Measurements from ENCODE around the gene DLG5.

DLG5 gene

GRCh38 chr10:77926566-77927401 lies at the start of gene DLG5:
DLG5 (minus strand) TSS chr10:77926755; CDS start chr10:77926520, 235 bp downstream.
- peak; percentile 7 to 11 for DNase-seq

- DNase-seq, result no peak
Measured at GRCh38 chr10:77975086-77975666, 48.6 kb upstream of the DLG5 start.

GRCh38 chr10:77974396-77975074 lies 48.0 kb upstream of the DLG5 start:
- DNase-seq, result peak in 1 of 2 donors; percentile 0

GRCh38 chr10:77973276-77973675 lies 46.7 kb upstream of the DLG5 start:
- DNase-seq, result no peak

- DNase-seq, result no peak
Measured at GRCh38 chr10:77972148-77972547, 45.6 kb upstream of the DLG5 start.

GRCh38 chr10:77971804-77972144 lies 45.2 kb upstream of the DLG5 start:
- DNase-seq, result no peak

- no peak for DNase-seq
Measured at GRCh38 chr10:77970869-77971803, 44.6 kb upstream of the DLG5 start.

- DNase-seq, result no peak
Measured at GRCh38 chr10:77969114-77969513, 42.6 kb upstream of the DLG5 start.

- DNase-seq, result no peak
Measured at GRCh38 chr10:77967611-77968022, 41.1 kb upstream of the DLG5 start.

GRCh38 chr10:77965294-77965693 lies 38.7 kb upstream of the DLG5 start:
- no peak for DNase-seq

GRCh38 chr10:77964811-77965210 lies 38.3 kb upstream of the DLG5 start:
- no peak for DNase-seq

GRCh38 chr10:77963901-77964300 lies 37.3 kb upstream of the DLG5 start:
- no peak for DNase-seq

- no peak for DNase-seq
Measured at GRCh38 chr10:77962350-77963146, 36.0 kb upstream of the DLG5 start.

- no peak for DNase-seq
Measured at GRCh38 chr10:77961668-77962067, 35.1 kb upstream of the DLG5 start.

GRCh38 chr10:77960829-77961329 lies 34.3 kb upstream of the DLG5 start:
- no peak for DNase-seq

GRCh38 chr10:77959887-77960455 lies 33.4 kb upstream of the DLG5 start:
- no peak for DNase-seq

GRCh38 chr10:77959384-77959783 lies 32.8 kb upstream of the DLG5 start:
- no peak for DNase-seq

GRCh38 chr10:77955136-77955535 lies 28.6 kb upstream of the DLG5 start:
- no peak for DNase-seq

GRCh38 chr10:77949167-77949566 lies 22.6 kb upstream of the DLG5 start:
- DNase-seq, result no peak

- DNase-seq, result no peak
Measured at GRCh38 chr10:77946084-77946483, 19.5 kb upstream of the DLG5 start.

- DNase-seq, result no peak
Measured at GRCh38 chr10:77944519-77944918, 18.0 kb upstream of the DLG5 start.
